Keratinocyte (primary cell): ENCODE data around the gene FAM98A. TPM values are rescaled to one million over a fixed set of nuclear protein-coding genes. Genes with fewer than 3 reads are reported as not detected.

Experiments
- DNase-seq: peaks from one replicate; pipeline ENCODE4 v3.0.0-alpha.2; 2011; ENCODE audit warnings: low read depth, missing footprints, low spot score
- FAIRE-seq: peaks from 2 replicates; lab custom pipeline; 2011; peaks lifted over from hg19 to GRCh38; lab: Jason Lieb, UNC
- H2AFZ ChIP-seq: 2 replicates; pipeline ENCODE4 v1.6.0; 2012; ENCODE audit warnings: low read length, control low read depth, inconsistent platforms; ENCODE audit not compliant: control insufficient read depth
- H3K27ac ChIP-seq: 2 replicates; pipeline ENCODE4 v1.5.1; 2011; ENCODE audit warnings: low read length; ENCODE audit not compliant: control insufficient read depth, insufficient read depth
- H3K27me3 ChIP-seq: 3 replicates; pipeline ENCODE4 v1.6.0; 2011; ENCODE audit warnings: low read length; ENCODE audit not compliant: control insufficient read depth, insufficient read depth; ENCODE audit errors: extremely low read depth
- H3K36me3 ChIP-seq, 2 experiments: 2 replicates in 1 of 2; 3 replicates in 1 of 2; pipeline ENCODE4 v1.5.1; 2011; ENCODE audit warnings: low read length in 2 of 2, mild to moderate bottlenecking in 1 of 2; ENCODE audit not compliant: control insufficient read depth in 2 of 2, insufficient read depth in 2 of 2; ENCODE audit errors: extremely low read depth in 1 of 2
- H3K4me1 ChIP-seq: 3 replicates; pipeline ENCODE4 v1.5.1; 2011; ENCODE audit warnings: low read length; ENCODE audit not compliant: control insufficient read depth, insufficient read depth; ENCODE audit errors: extremely low read depth
- H3K4me2 ChIP-seq: 3 replicates; pipeline ENCODE4 v1.6.0; 2011; ENCODE audit warnings: low read depth, low read length; ENCODE audit not compliant: control insufficient read depth, insufficient read depth; ENCODE audit errors: extremely low read depth
- H3K4me3 ChIP-seq, 3 experiments: fragments of 200-600 bp in 1 of 3; sonication (generic) in 1 of 3; 2 replicates in 2 of 3; 3 replicates in 1 of 3; pipeline ENCODE4 v1.5.1; 2011 to 2016; ENCODE audit warnings: low read length in 3 of 3, mild to moderate bottlenecking in 3 of 3, control low read depth in 2 of 3, inconsistent platforms in 1 of 3, low read depth in 1 of 3, mixed read lengths in 1 of 3, mixed run types in 1 of 3, moderate library complexity in 1 of 3; ENCODE audit not compliant: control insufficient read depth in 2 of 3, insufficient read depth in 2 of 3; ENCODE audit errors: extremely low read depth in 1 of 3
- H3K79me2 ChIP-seq: 2 replicates; pipeline ENCODE4 v1.6.0; 2012; ENCODE audit warnings: low read length; ENCODE audit not compliant: control insufficient read depth, insufficient read depth
- H3K9ac ChIP-seq: 3 replicates; pipeline ENCODE4 v1.6.0; 2011; ENCODE audit warnings: low read length; ENCODE audit not compliant: control insufficient read depth, insufficient read depth; ENCODE audit errors: extremely low read depth
- H3K9me1 ChIP-seq: 3 replicates; pipeline ENCODE4 v1.6.0; 2011; ENCODE audit warnings: low read length; ENCODE audit not compliant: control insufficient read depth, insufficient read depth; ENCODE audit errors: extremely low read depth
- H3K9me3 ChIP-seq: 2 replicates; pipeline ENCODE4 v1.5.1; 2012; ENCODE audit warnings: low read depth, low read length; ENCODE audit not compliant: control insufficient read depth
- H4K20me1 ChIP-seq: 3 replicates; pipeline ENCODE4 v1.6.0; 2011; ENCODE audit warnings: low read length; ENCODE audit not compliant: control insufficient read depth, insufficient read depth; ENCODE audit errors: extremely low read depth
- CTCF ChIP-seq, 3 experiments: IDR thresholded peaks in 1 of 3; conservative IDR thresholded peaks in 1 of 3; optimal IDR thresholded peaks in 1 of 3; 2 replicates in 2 of 3; 3 replicates in 1 of 3; pipeline versions ENCODE3 to v1.5.1; 2011; ENCODE audit warnings: low read length in 3 of 3, mild to moderate bottlenecking in 3 of 3, moderate library complexity in 2 of 3, control low read depth in 1 of 3, inconsistent platforms in 1 of 3; ENCODE audit not compliant: insufficient read depth in 2 of 3; ENCODE audit errors: extremely low read depth in 1 of 3
- EZH2 ChIP-seq: IDR thresholded peaks from one replicate; pipeline ENCODE4 v1.6.1; 2012; ENCODE audit warnings: inconsistent platforms, mild to moderate bottlenecking, low read length, moderate library complexity
- dilution Hi-C: fragments of 300-500 bp; cut with MboI; formaldehyde crosslinking; loops from one replicate; pipeline ENCODE4 v1.7.0; 2020; ENCODE audit warnings: low sequenced_read_pairs; ENCODE audit not compliant: extremely low pct_ligation_motif_present
- polyA plus RNA-seq, 5 experiments: library from polyadenylated mRNA; depleted of rRNA in 3 of 5; stranded (reverse) in 3 of 5; stranded (forward) in 1 of 5; unstranded in 1 of 5; fragments of >200 nt; gene quantifications; 1 replicate in 1 of 5; 2 replicates in 3 of 5; 3 replicates in 1 of 5; pipeline versions ENCODE4 v1.2.1 to v1.2.3, GENCODE V29; 2011 to 2012; ENCODE audit warnings: missing spikeins in 2 of 5, low read depth in 1 of 5, low replicate concordance in 1 of 5
- small RNA-seq, 3 experiments: library from RNA; depleted of rRNA; stranded (forward); fragments of <200 nt; gene quantifications; one replicate each; pipeline ENCODE3, GENCODE V24; 2012; ENCODE audit warnings: low read depth in 3 of 3, low replicate concordance in 1 of 3; ENCODE audit not compliant: insufficient read length in 3 of 3

The FAM98A gene
- polyA plus RNA-seq, 1 donor (not counting 4 experiments of a cell fraction or from before 2014, with no cell fraction given) = 116 TPM

- no peak overlapping the region for H3K27ac ChIP-seq
- no peak overlapping the region for H3K4me2 ChIP-seq
- FAIRE-seq = no peak
- no peak overlapping the region for H2AFZ ChIP-seq
- dilution Hi-C loops = no loop called here
- H3K4me1 ChIP-seq = no peaks in the 10 kb centered on the region
- H3K4me3 ChIP-seq = no peak overlapping the region
- no peaks in the 10 kb centered on the region for H3K27me3 ChIP-seq
- no peaks in the 10 kb centered on the region for H3K36me3 ChIP-seq
- no peak for DNase-seq
- H3K9me3 ChIP-seq = no peaks in the 10 kb centered on the region
- TF ChIP-seq CTCF (optimal IDR thresholded peaks at IDR 0.05 in 1 of 3, IDR thresholded peaks at IDR 0.05 in 1 of 3, conservative IDR thresholded peaks at IDR 0.05 in 1 of 3; ENCODE audit: extremely low read depth in 1 of 3, insufficient read depth in 2 of 3, low read length in 3 of 3) = no peak
- TF ChIP-seq EZH2 = no peak
- no peaks in the 10 kb centered on the region for H3K79me2 ChIP-seq
- H3K9ac ChIP-seq = no peak overlapping the region
- no peaks in the 10 kb centered on the region for H3K9me1 ChIP-seq
- H4K20me1 ChIP-seq = no peaks in the 10 kb centered on the region
Observed at GRCh38 chr2:33541243-33541642, 57.9 kb downstream of the FAM98A start.

GRCh38 chr2:33535421-33535820 is 63.7 kb downstream of the FAM98A start:
- DNase-seq (no peak), FAIRE-seq (no peak)
- TF ChIP-seq CTCF (optimal IDR thresholded peaks at IDR 0.05 in 1 of 3, IDR thresholded peaks at IDR 0.05 in 1 of 3, conservative IDR thresholded peaks at IDR 0.05 in 1 of 3; ENCODE audit: extremely low read depth in 1 of 3, insufficient read depth in 2 of 3, low read length in 3 of 3) = no peak
- TF ChIP-seq EZH2 = no peak
- Histone ChIP-seq H3K4me2 (no peak overlapping the region), H2AFZ (no peak overlapping the region), H3K9ac (no peak overlapping the region), H3K4me1 (no peaks in the 10 kb centered on the region), H4K20me1 (no peaks in the 10 kb centered on the region), H3K9me3 (no peaks in the 10 kb centered on the region), H3K27me3 (no peaks in the 10 kb centered on the region), H3K4me3 (no peak overlapping the region), H3K9me1 (no peaks in the 10 kb centered on the region), H3K36me3 (no peaks in the 10 kb centered on the region), H3K27ac (no peak overlapping the region), H3K79me2 (no peaks in the 10 kb centered on the region)
- dilution Hi-C loops = no loop called here

Small RNAs within 50 kb of the gene (small RNA-seq; reads per million reads assigned to genes)
- 0 reads per million in 3 experiments for gene ATP6V0E1P3

Other genes starting within 250 kb of the FAM98A start
- 0.44 to 0.97 TPM (median 0.56 TPM) in 3 replicates for gene RASGRP3, start 122.7 kb downstream of the FAM98A start, polyA plus RNA-seq